GM19468 (cell line): ENCODE data around the gene GRM4.

Experiments used
- ATAC-seq: cut with Tn5 transposase; IDR thresholded peaks from one replicate; pipeline ENCODE4 v1.9.1; 2021; ENCODE audit warnings: mild to moderate bottlenecking, moderate library complexity, moderate number of reproducible peaks; ENCODE audit not compliant: unreplicated experiment; ENCODE audit errors: extremely low read depth

Gene GRM4

GRCh38 chr6:34158876-34159275 is 13.0 kb upstream of the GRM4 start:
- no peak for ATAC-seq

GRCh38 chr6:34157851-34158250 is 12.0 kb upstream of the GRM4 start:
- no peak for ATAC-seq

DNA sequence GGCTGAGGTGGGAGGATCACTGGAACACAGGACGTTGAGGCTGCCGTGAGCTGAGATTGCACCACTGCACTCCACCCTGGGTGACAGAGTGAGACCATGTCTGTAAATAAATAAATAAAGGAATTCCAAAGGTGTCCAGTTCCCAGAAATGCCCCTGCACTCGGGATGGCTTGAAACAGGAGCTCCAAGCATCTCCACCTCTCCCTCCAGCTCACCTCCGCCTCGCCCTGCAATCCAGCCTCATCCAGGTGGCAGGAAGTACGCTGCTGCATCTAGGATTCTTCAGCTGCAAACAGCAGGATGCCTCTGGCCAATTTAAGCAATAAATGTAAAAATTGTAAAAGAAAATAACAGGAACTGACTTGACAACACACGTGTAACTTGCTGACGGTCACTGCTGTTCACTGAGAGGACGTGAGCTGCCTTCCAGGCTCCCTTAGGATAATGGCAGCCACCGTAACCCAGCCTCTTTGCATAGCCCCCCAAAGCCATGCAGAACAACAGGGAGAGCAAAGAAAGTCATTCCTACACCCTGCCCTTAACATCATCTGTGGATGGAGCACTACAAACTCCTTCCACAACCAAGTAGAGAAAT is 11.4 kb upstream of the GRM4 start:
- no peak for ATAC-seq

DNA sequence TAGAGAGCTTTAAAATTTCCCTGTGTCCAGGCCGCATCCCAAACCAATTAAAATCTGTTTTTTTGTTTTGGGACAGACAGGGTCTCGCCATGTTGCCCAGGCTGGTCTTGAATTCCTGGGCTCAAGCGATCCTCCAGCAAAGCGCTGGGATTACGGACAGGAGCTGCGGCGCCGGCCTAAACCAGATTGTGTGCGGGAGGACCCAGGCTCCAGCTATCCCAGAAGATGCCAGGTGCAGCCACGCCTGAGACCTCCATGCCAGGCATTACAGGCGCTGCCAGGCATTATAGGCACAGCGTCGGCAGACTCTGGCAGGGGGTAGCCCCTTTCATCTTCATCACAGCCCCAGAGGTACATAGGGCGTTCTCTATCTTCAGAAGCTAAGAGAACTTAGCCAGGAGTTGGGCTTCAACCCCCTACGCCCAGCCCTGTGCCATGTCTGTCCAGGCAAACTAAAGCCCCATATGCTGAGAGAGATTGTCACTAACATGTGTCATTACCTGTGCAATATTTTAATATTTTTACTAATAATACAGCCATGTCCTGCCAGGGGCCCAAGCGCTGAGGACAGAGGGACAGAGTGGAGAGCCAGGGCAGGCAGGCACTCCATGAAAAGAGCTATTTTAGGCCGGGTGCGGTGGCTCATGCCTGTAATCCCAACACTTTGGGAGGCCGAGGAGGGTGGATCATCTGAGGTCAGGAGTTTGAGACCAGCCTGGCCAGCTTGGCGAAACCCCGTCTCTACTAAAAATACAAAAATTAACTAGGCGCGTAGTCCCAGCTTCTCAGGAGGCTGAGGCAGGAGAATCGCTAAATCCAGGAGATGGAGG is 9.8 kb upstream of the GRM4 start:
- no peak for ATAC-seq

DNA sequence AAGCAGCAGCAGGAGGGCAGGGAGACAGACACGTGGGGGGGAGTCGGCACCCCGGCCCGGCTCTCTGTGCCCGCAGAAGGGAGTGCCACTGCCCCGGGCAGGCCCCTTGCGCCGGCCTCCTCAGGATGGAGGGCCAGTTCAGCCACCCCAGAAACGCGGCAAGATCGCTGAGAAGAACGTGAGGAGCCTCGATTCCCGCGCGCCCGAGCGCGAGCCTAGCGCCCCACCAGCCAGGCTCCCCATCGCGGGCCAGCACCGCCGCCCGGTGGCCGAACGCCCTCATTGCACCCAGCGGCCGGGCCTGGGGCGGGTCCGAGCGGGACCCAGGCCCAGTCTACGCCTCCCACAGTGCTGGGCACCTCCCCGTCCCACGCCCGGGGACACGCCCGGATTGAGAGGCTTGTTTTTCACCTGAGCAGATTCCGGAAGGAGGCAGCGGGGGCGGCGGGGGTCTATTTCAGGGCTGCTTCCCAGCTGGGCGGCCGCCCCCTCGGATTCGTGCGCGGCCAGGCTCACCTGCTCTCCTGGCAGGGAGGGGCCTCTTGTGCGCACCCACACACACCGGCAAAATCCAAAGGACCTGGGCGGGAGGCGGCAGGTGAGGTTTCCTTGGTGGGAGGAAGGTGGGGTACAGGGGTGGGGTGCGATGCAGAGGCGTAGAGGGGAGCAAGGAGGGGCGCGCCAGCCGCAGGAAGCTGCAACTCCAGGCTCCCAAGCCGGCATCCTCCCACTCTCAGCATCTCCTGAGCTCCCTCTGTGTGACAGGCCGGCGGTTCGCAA is 9.0 kb upstream of the GRM4 start:
- ATAC-seq, result no peak

- ATAC-seq, result no peak
Measured at GRCh38 chr6:34152806-34153520, 7.1 kb upstream of the GRM4 start.

- ATAC-seq, result no peak
Measured at GRCh38 chr6:34152042-34152524, 6.2 kb upstream of the GRM4 start.

DNA sequence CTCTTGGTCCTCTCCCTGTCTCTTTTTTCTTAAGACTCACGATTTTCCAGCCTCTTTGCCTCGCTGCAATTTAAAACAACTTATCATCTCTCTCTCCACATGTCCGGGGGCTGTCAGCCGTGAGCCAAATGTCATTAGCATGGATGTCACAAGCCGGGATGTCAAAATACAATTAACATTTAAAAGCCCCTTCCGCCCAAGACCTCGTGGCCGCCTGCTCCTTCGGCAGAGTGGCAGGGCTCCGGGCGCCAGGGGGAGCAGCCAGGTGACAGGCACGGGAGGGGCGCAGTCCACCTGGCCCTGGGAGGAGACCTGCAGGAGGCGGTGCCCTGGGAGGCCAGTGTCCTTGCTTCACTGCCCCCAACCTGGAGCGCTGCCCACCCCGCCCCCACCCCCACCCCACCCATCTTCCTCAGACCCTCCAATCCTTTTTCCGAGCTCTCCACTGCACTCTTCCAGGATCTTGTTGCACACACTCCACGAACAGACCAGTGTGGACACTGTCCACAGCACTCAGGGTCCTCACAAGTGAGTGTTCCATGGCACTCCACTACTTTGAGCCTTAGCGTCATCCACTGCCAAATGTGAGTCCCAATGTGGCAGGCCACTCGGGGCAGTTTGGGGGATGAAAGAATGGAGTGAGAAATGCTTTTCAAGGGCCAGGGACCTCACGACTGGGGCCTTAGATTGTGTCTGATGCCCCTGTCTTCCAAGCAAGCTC is 5.6 kb upstream of the GRM4 start:
- ATAC-seq, result no peak

DNA sequence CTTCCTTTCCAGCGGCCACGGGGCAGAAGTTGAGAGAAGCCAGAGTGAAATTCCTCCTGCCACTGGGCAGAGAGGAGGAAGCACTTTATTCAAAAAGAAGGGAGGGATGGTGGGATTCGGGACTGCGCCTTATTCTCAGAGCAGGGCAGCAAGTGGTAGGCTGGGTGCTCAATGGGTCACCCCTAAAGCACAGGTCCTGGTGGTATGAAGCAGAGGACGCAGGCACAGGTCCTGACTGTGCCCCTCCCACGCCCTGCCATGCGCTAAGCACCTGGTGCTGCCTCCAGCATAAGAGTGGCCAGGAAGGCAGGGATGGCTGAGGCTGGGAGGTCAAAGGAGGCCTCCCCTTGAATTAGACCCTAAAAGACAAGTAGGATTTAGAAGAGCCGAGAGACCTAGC is 4.9 kb upstream of the GRM4 start:
- ATAC-seq, result no peak

DNA sequence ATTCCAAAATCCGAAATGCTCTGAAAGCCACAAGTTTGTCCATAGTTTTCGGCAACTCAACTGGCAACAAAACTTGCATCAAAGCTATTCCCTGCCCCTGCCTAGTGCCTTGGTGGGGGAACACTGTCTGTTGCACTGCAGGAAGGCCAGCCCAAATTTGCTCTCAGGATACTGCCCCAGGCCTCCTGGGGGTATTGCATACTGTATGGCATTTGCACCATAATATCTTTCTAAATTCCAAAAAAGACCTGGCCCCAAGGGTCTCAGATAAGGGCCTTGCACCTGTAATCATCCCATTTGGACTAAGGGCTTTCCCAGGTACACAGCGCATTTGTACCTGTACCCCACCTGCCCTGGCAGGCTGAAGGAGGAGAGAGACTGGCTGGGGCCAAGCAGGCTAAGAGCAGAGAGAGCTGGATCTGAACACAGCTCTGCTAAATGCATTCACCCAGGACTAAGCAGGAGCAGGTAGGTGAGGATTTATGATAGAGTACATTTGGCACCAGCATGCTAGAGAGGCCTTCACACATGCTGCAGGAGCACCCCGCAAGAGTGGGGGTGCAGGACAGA is 4.0 kb upstream of the GRM4 start:
- no peak for ATAC-seq

GRCh38 chr6:34149452-34149810 is 3.5 kb upstream of the GRM4 start:
- no peak for ATAC-seq

- ATAC-seq, result no peak
Measured at GRCh38 chr6:34148631-34149451, 3.0 kb upstream of the GRM4 start.

DNA sequence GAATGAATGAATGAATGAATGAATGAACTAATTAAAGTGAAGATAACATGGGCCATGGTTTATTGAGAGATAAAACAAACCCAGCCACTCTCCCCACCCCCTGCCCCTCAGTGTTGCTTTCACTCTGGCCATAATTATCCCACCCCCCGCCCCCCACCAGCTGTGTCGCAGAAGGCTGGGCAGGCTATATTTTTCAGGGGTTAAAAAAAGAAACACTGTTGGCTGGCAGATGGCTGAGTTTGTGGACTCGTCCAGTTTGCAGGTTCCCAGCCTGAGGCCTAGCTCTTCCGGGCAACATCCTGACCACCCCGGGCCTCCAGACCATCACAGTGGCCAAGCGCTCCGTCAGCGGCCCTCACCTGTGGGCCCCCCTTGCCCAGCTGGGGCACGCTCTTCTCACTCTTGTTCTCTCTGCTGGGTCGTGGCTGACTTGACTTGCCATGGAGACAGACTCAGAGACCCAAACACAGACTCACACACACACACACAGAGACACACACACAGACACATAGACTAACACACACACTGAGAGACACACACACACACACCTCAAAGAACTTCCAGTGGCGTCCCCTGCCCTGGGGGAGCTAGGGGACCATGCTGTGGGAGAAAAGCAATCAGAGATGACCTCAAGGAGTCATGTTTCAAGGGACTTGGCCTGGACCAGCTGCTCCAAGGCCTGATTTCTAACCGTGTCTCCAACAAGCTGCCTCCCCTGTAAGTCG is 2.2 kb upstream of the GRM4 start:
- ATAC-seq, result no peak

DNA sequence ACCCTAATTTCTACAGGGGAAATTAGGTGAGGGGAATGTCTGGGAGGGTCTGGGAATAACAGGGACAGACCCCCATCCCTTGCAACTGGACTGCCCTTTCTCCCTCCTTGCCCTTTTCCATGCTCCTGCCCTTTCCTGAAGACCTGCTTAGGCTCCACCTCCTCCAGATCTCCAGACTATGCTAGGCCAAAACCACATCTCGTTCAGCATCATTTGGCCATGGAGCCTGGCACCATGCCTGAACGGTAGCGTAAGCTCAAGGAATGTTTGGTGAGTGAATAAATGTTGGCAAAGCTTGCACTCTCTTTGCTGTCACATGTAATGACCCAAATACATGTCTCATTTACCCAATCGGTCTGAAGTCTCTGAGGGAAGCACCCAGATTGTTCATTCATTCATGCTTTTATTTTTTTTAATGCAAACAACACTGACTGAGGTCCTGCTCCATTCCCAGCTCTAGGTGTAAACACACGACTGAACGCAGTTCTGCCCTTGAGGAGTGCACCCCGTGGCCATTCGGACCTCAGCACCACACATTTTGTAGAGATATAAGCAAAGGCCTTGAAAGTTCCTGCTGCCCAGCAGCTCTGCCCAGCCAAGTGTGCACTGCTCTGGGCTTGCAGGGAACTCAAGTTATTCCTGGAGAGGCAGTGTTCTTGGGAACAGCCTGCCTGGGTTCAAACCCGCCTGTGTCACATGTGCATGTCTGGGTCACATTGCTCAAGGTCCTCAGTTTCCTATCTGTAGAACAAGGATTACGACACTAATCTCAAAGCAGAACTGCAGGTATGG is 1.1 kb upstream of the GRM4 start:
- ATAC-seq, result no peak

- no peak for ATAC-seq
Measured at GRCh38 chr6:34145161-34146020, 496 bp downstream of the GRM4 start.

DNA sequence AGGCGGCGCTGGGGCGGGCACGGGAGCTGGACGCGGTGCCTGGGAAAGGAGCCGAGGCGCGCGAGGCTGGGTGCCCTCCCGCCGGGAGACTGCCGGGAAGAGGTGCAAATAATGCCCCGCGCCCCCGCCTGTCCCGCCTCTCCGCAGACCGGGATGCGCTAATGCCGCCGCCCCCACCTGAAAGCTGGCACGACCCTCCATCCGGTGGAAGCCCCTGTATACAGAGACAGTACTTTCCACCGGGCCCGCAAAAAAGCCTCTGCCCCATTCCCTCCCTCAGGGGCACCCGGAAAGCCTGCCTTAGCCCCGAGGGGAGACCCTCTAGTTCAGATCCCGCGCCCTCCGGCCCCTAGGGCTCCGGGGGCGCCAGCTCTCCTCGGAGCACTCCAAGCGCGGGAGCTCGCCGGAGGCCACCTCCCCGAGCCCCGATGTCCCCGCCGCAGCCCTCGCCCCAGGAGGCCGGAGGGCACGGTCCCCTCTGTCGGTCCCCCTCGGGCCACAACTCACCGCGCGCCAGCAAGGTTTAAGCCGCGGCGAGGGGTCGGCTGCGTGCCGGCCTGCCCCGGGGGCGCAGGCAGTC is 1.2 kb downstream of the GRM4 start:
- no peak for ATAC-seq
